Peyer's patch (tissue), 4 donors: ENCODE measurements around the gene ADGRE3. TPM values are rescaled to one million over a fixed set of nuclear protein-coding genes. Genes with fewer than 3 reads are reported as not detected.

ENCODE experiments used
- DNase-seq, 3 donors: peaks; one replicate each; pipeline ENCODE4 v3.0.0-alpha.2; 2017 to 2019
- H3K27ac ChIP-seq, 4 donors: fragments of 200-600 bp; sonication (generic); one replicate each; pipeline ENCODE4 v1.5.1; 2016 to 2019
- H3K27me3 ChIP-seq, 2 donors: fragments of 200-600 bp; sonication (generic); one replicate each; pipeline ENCODE4 v1.5.1; 2019
- H3K36me3 ChIP-seq, 3 donors: fragments of 200-600 bp; sonication (generic); one replicate each; pipeline ENCODE4 v1.5.1; 2016 to 2019
- H3K4me1 ChIP-seq, 4 donors: fragments of 200-600 bp; sonication (generic); one replicate each; pipeline ENCODE4 v1.5.1; 2016 to 2019
- H3K4me3 ChIP-seq, 4 donors: fragments of 200-600 bp; sonication (generic); 1 replicate in 3 of 4; 2 replicates in 1 of 4; pipeline ENCODE4 v1.5.1; 2016 to 2019; ENCODE audit warnings: mild to moderate bottlenecking in 1 of 4
- H3K9me3 ChIP-seq, 4 donors: fragments of 200-600 bp; sonication (generic); one replicate each; pipeline ENCODE4 v1.5.1; 2016 to 2019; ENCODE audit warnings: mild to moderate bottlenecking in 1 of 4
- CTCF ChIP-seq, 6 experiments: fragments of 450-650 bp in 4 of 6; fragments of 200-600 bp in 2 of 6; sonication (generic) in 1 of 6; IDR thresholded peaks; one replicate each; pipeline ENCODE4 v1.5.1; 2017 to 2019; ENCODE audit warnings: antibody characterized with exemption in 6 of 6, mild to moderate bottlenecking in 3 of 6, moderate library complexity in 1 of 6
- POLR2A ChIP-seq, 2 donors: fragments of 450-650 bp; IDR thresholded peaks; one replicate each; pipeline ENCODE4 v1.5.1; 2017; ENCODE audit warnings: antibody characterized with exemption in 2 of 2, mild to moderate bottlenecking in 2 of 2, moderate library complexity in 2 of 2
- total RNA-seq, 4 donors: library from RNA; depleted of rRNA; stranded (reverse); fragments of >200 nt; gene quantifications; one replicate each; pipeline ENCODE4 v1.1.0, GENCODE V29; 2016

The ADGRE3 gene
- total RNA-seq, 4 donors from 2014 or later: not detected

DNA sequence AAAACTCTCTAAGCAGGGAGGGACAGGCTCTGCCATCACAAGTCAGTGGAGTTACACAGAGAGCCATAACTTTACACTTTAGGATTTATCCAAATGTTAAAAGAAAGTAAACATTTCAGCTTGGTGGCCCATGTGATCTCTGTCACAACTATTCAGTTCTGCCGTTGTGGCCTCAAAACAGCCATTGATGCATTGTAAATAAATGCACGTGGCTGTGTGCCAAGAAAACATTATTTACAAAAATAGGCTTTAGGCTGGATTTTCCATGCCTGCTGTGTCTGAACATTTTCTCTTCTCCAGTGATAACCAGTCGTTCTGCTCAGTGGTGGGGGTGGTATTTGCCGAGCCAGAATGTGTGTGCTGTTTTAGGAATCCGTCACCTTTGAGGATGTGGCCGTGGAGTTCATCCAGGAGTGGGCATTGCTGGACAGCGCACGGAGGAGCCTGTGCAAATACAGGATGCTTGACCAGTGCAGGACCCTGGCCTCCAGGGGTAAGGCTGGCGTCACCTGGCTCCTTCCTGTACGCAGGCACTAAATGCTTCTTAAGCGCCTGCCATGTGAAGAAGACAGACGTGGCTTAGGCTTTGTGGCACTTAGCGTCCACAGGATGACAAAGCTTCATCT is 20.1 kb upstream of the ADGRE3 start:
- no peaks in the 10 kb centered on the region for H3K27me3 ChIP-seq
- DNase-seq: no peak
- TF ChIP-seq POLR2A (IDR thresholded peaks at IDR 0.05) (no peak), CTCF (IDR thresholded peaks at IDR 0.05) (no peak)
- peaks cover 0 to 51% (median 0%) of the 10 kb centered on the region in 3 donors for H3K36me3 ChIP-seq
- no peak overlapping the region for H3K27ac ChIP-seq
- H3K4me1 ChIP-seq: peaks cover 0 to 9% (median 0%) of the 10 kb centered on the region in 4 donors
- no peak overlapping the region for H3K4me3 ChIP-seq
- no peaks in the 10 kb centered on the region for H3K9me3 ChIP-seq

GRCh38 chr19:14689598-14690503 is 15.2 kb upstream of the ADGRE3 start, which contains the start of gene ZNF333:
TSS of gene ZNF333 (plus strand) at chr19:14690048. CDS start at chr19:14693492, 3,444 bp downstream.
- Histone ChIP-seq H3K4me3 (peak within 1 kb of the TSS; percentile 62 to 82 (median 66)), H3K27me3 (no peaks in the 10 kb centered on the region), H3K4me1 (peaks cover 0 to 9% (median 0%) of the 10 kb centered on the region in 4 donors), H3K27ac (peak within 1 kb of the TSS; percentile 89 to 98 (median 92)), H3K9me3 (no peaks in the 10 kb centered on the region), H3K36me3 (peaks cover 0 to 10% (median 0%) of the 10 kb centered on the region in 3 donors)
- TF ChIP-seq POLR2A (IDR thresholded peaks at IDR 0.05) (peak in 1 of 2 donors; percentile 48), CTCF (IDR thresholded peaks at IDR 0.05) (peak in 1 of 6 experiments; percentile 26)
- peak; percentile 98 to 100 (median 99) for DNase-seq

DNA sequence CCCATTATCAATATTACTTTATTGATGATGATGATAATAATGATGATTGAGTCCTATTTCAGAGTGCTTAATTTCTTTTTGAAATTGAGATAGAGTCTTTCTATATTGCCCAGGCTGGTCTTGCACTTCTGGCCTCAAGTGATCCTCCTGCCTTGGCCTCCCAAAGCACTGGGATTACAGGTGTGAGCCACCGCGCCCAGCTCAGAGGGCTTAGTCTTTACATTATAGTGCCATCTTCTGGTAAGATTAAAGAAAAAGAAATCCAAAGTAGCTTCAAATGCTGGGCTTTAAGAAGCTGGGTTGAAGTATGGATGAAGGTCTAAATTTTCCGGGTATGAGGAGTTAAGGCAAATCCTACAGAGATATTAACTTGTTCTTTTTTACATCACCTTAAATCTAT is 11.8 kb upstream of the ADGRE3 start:
- peak in 1 of 3 donors; percentile 25 for DNase-seq
- Histone ChIP-seq H3K4me3 (no peak overlapping the region), H3K36me3 (no peaks in the 10 kb centered on the region), H3K27ac (no peak overlapping the region), H3K9me3 (no peaks in the 10 kb centered on the region), H3K27me3 (no peaks in the 10 kb centered on the region), H3K4me1 (peaks cover 0 to 9% (median 0%) of the 10 kb centered on the region in 4 donors)
- TF ChIP-seq CTCF (IDR thresholded peaks at IDR 0.05) (peak in 5 of 6 experiments; percentile 39 to 45 (median 42)), POLR2A (IDR thresholded peaks at IDR 0.05) (no peak)

- TF ChIP-seq POLR2A (IDR thresholded peaks at IDR 0.05) (no peak), CTCF (IDR thresholded peaks at IDR 0.05) (no peak)
- Histone ChIP-seq H3K27me3 (no peaks in the 10 kb centered on the region), H3K4me1 (no peaks in the 10 kb centered on the region), H3K27ac (no peak overlapping the region), H3K36me3 (no peaks in the 10 kb centered on the region), H3K4me3 (no peak overlapping the region), H3K9me3 (no peaks in the 10 kb centered on the region)
- DNase-seq: no peak
Measured at GRCh38 chr19:14683439-14683838, 8.8 kb upstream of the ADGRE3 start.

GRCh38 chr19:14682084-14682483 is 7.4 kb upstream of the ADGRE3 start:
- DNase-seq: no peak
- no peaks in the 10 kb centered on the region for H3K27me3 ChIP-seq
- H3K4me3 ChIP-seq: no peak overlapping the region
- no peak overlapping the region for H3K27ac ChIP-seq
- H3K4me1 ChIP-seq: no peaks in the 10 kb centered on the region
- no peaks in the 10 kb centered on the region for H3K9me3 ChIP-seq
- no peaks in the 10 kb centered on the region for H3K36me3 ChIP-seq
- no peak for TF ChIP-seq CTCF (IDR thresholded peaks at IDR 0.05)
- no peak for TF ChIP-seq POLR2A (IDR thresholded peaks at IDR 0.05)
